Central memory CD8-positive, alpha-beta T cell (primary cell): ENCODE data around the gene UBN1.
"Not testable (repeated sequence)": the region's sequence is repeated elsewhere in the genome, so short reads cannot be mapped to it uniquely, and the experiment has no call there.

ENCODE experiments used
- ATAC-seq: fragments of 150-1000 bp; cut with Tn5 transposase; replicated peaks from 2 replicates; pipeline ENCODE4 v1.10.0; 2022; ENCODE audit warnings: mild to moderate bottlenecking, moderate FRiP score, moderate number of reproducible peaks; ENCODE audit not compliant: poor library complexity, severe bottlenecking; ENCODE audit errors: extremely low read depth
- DNase-seq, 2 donors: peaks; one replicate each; pipeline ENCODE4 v3.0.0; 2021; ENCODE audit warnings: low spot score in 2 of 2
- H3K27ac Mint-ChIP-seq: one replicate; pipeline ENCODE4 v1.8.0; 2022; ENCODE audit warnings: low read depth, mild to moderate bottlenecking, moderate library complexity, mixed read lengths
- H3K27me3 Mint-ChIP-seq: one replicate; pipeline ENCODE4 v1.8.0; 2022; ENCODE audit warnings: mixed read lengths
- H3K36me3 Mint-ChIP-seq: one replicate; pipeline ENCODE4 v1.8.0; 2022; ENCODE audit warnings: mild to moderate bottlenecking, moderate library complexity, mixed read lengths; ENCODE audit not compliant: insufficient read depth
- H3K4me1 Mint-ChIP-seq: one replicate; pipeline ENCODE4 v1.8.0; 2022; ENCODE audit warnings: mixed read lengths
- H3K4me3 Mint-ChIP-seq: one replicate; pipeline ENCODE4 v1.8.0; 2022; ENCODE audit warnings: mild to moderate bottlenecking, moderate library complexity, mixed read lengths
- H3K9me3 Mint-ChIP-seq: one replicate; pipeline ENCODE4 v1.8.0; 2022; ENCODE audit warnings: mixed read lengths

UBN1 gene

DNA sequence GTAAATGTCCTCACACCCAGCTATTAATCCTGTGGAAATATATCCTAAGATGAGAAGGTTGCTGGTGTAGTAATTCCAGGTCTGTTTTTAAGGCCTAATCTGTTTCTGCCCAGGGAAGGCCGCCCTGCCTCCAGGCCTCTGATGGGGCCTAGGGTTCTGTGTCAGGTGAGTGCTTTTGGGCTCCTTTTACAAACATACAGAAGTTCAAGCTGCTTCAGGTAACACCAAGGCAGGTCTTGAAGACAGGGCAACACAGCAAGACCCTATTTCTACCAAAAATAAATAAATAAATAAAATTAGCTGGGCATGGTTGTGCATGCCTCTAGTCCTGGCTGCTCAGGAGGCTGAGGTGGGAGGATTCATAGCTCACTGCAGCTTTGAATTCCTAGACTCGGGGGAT is 80.4 kb downstream of the UBN1 start:
- H3K4me1 Mint-ChIP-seq: no peaks in the 10 kb centered on the region
- peaks cover 7% of the 10 kb centered on the region for H3K9me3 Mint-ChIP-seq
- peaks cover 2% of the 10 kb centered on the region for H3K36me3 Mint-ChIP-seq
- no peak overlapping the region for H3K27ac Mint-ChIP-seq
- H3K27me3 Mint-ChIP-seq: peaks cover 23% of the 10 kb centered on the region
- DNase-seq: no peak
- H3K4me3 Mint-ChIP-seq: no peak overlapping the region
- ATAC-seq: no peak

GRCh38 chr16:4928227-4928626 is 80.9 kb downstream of the UBN1 start:
- no peaks in the 10 kb centered on the region for H3K4me1 Mint-ChIP-seq
- no peak for DNase-seq
- H3K4me3 Mint-ChIP-seq: no peak overlapping the region
- H3K9me3 Mint-ChIP-seq: peaks cover 7% of the 10 kb centered on the region
- H3K36me3 Mint-ChIP-seq: peaks cover 2% of the 10 kb centered on the region
- H3K27me3 Mint-ChIP-seq: peaks cover 23% of the 10 kb centered on the region
- H3K27ac Mint-ChIP-seq: no peak overlapping the region
- no peak for ATAC-seq

DNA sequence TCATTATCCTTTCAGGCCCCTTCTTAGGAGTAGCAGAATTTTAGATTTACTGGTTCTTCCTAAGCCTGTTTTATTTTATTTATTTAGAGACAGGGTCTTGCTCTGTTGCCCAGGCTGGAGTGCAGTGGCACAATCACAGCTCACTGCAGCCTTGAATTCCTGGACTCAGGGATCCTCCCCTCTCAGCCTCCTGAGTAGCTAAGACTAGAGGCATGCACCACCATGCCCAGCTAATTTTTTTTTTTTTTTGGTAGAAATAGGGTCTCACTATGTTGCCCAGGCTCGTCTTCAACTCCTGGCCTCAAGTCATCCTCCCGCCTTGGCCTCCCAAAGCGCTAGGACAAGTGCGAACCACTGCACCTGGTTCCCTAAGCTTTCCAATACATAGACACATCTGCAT is 82.3 kb downstream of the UBN1 start:
- H3K4me3 Mint-ChIP-seq, H3K4me1 Mint-ChIP-seq, H3K36me3 Mint-ChIP-seq, H3K27ac Mint-ChIP-seq, ATAC-seq, DNase-seq, H3K9me3 Mint-ChIP-seq: not testable (repeated sequence)
- H3K27me3 Mint-ChIP-seq: peaks cover 29% of the 10 kb centered on the region

GRCh38 chr16:4931381-4931780 is 84.1 kb downstream of the UBN1 start:
- no peaks in the 10 kb centered on the region for H3K36me3 Mint-ChIP-seq
- H3K4me1 Mint-ChIP-seq: no peaks in the 10 kb centered on the region
- DNase-seq: no peak
- H3K4me3 Mint-ChIP-seq: no peak overlapping the region
- H3K27ac Mint-ChIP-seq: no peak overlapping the region
- H3K9me3 Mint-ChIP-seq: peaks cover 7% of the 10 kb centered on the region
- ATAC-seq: no peak
- H3K27me3 Mint-ChIP-seq: peaks cover 37% of the 10 kb centered on the region
